ENCODE data around the gene TCF3.

TCF3 gene

GRCh38 chr19:1602091-1602707 lies 50.2 kb downstream of the TCF3 start:
- no peaks in the 10 kb centered on the region for H3K27me3 ChIP-seq (ENCODE audit: control insufficient read depth in 3 of 3, insufficient read depth in 3 of 3, low read depth in 1 of 3, low read length in 3 of 3)
- H3K9ac ChIP-seq (ENCODE audit: low read depth, low read length, poor library complexity), result no peak overlapping the region
- H3K4me2 ChIP-seq (ENCODE audit: insufficient read depth, low read length, poor library complexity, severe bottlenecking), result no peak overlapping the region
- H4K8ac ChIP-seq (ENCODE audit: low read depth, low read length), result no peak overlapping the region
- H2BK15ac ChIP-seq (ENCODE audit: low read length), result no peak overlapping the region
- H3K79me1 ChIP-seq (ENCODE audit: low read depth, low read length), result peaks cover 20% of the 10 kb centered on the region
- H3K27ac ChIP-seq (replicated peaks; ENCODE audit: low read length), result no peak overlapping the region
- H3K18ac ChIP-seq (ENCODE audit: low read length), result no peak overlapping the region
- DNase-seq (ENCODE audit: low spot score), result no peak
- no peak overlapping the region for H3K4me3 ChIP-seq (ENCODE audit: low read length in 2 of 2)
- no peak overlapping the region for H2AFZ ChIP-seq (ENCODE audit: low read length)
- no peaks in the 10 kb centered on the region for H3K9me3 ChIP-seq (replicated peaks in 1 of 2; ENCODE audit: control insufficient read depth in 2 of 2, insufficient read depth in 1 of 2, low read depth in 1 of 2, low read length in 2 of 2)
- WGBS, 2 donors (ENCODE audit: extremely low coverage in 2 of 2, insufficient read length in 2 of 2, insufficient replicate concordance in 1 of 2), result no CpG with 5 or more reads among the region's 21 CpGs
- H4K91ac ChIP-seq (ENCODE audit: low read depth, low read length, poor library complexity), result no peak overlapping the region
- H2BK120ac ChIP-seq (ENCODE audit: low read depth, low read length), result no peak overlapping the region
- H3K14ac ChIP-seq (ENCODE audit: low read length), result no peak overlapping the region
- peak overlapping the region; percentile 43 for H3K23ac ChIP-seq (ENCODE audit: low read depth, low read length, poor library complexity)
- peaks cover 9 to 10% of the 10 kb centered on the region in 2 donors for H3K4me1 ChIP-seq (ENCODE audit: control insufficient read depth in 2 of 2, insufficient read depth in 1 of 2, low read depth in 1 of 2, low read length in 2 of 2)
- H3K36me3 ChIP-seq (replicated peaks in 1 of 2; ENCODE audit: control insufficient read depth in 2 of 2, insufficient read depth in 2 of 2, low read length in 2 of 2), result peaks cover 21 to 34% of the 10 kb centered on the region in 2 donors
- H2BK12ac ChIP-seq (ENCODE audit: low read length), result no peak overlapping the region
- no peak overlapping the region for H2AK5ac ChIP-seq (ENCODE audit: low read depth, low read length)
- no peak overlapping the region for H2BK5ac ChIP-seq (ENCODE audit: low read length)
- H3K4ac ChIP-seq (ENCODE audit: low read length), result no peak overlapping the region

- H2BK12ac ChIP-seq (ENCODE audit: low read length), result no peak overlapping the region
- H3K18ac ChIP-seq (ENCODE audit: low read length), result no peak overlapping the region
- no peak overlapping the region for H2BK120ac ChIP-seq (ENCODE audit: low read depth, low read length)
- no peak overlapping the region for H3K27ac ChIP-seq (replicated peaks; ENCODE audit: low read length)
- H3K36me3 ChIP-seq (replicated peaks in 1 of 2; ENCODE audit: control insufficient read depth in 2 of 2, insufficient read depth in 2 of 2, low read length in 2 of 2), result peaks cover 21 to 40% of the 10 kb centered on the region in 2 donors
- no peaks in the 10 kb centered on the region for H3K9me3 ChIP-seq (replicated peaks in 1 of 2; ENCODE audit: control insufficient read depth in 2 of 2, insufficient read depth in 1 of 2, low read depth in 1 of 2, low read length in 2 of 2)
- no CpG with 5 or more reads among the region's 14 CpGs for WGBS, 2 donors (ENCODE audit: extremely low coverage in 2 of 2, insufficient read length in 2 of 2, insufficient replicate concordance in 1 of 2)
- no peak overlapping the region for H3K9ac ChIP-seq (ENCODE audit: low read depth, low read length, poor library complexity)
- H2BK15ac ChIP-seq (ENCODE audit: low read length), result no peak overlapping the region
- no peak overlapping the region for H4K8ac ChIP-seq (ENCODE audit: low read depth, low read length)
- no peak overlapping the region for H3K4me3 ChIP-seq (ENCODE audit: low read length in 2 of 2)
- no peak overlapping the region for H2AFZ ChIP-seq (ENCODE audit: low read length)
- no peak overlapping the region for H3K23ac ChIP-seq (ENCODE audit: low read depth, low read length, poor library complexity)
- no peak overlapping the region for H2BK5ac ChIP-seq (ENCODE audit: low read length)
- DNase-seq (ENCODE audit: low spot score), result no peak
- no peak overlapping the region for H3K4me2 ChIP-seq (ENCODE audit: insufficient read depth, low read length, poor library complexity, severe bottlenecking)
- H2AK5ac ChIP-seq (ENCODE audit: low read depth, low read length), result no peak overlapping the region
- peaks cover 20% of the 10 kb centered on the region for H3K79me1 ChIP-seq (ENCODE audit: low read depth, low read length)
- no peak overlapping the region for H3K4ac ChIP-seq (ENCODE audit: low read length)
- no peak overlapping the region for H4K91ac ChIP-seq (ENCODE audit: low read depth, low read length, poor library complexity)
- H3K14ac ChIP-seq (ENCODE audit: low read length), result no peak overlapping the region
- peaks cover 9 to 10% of the 10 kb centered on the region in 2 donors for H3K4me1 ChIP-seq (ENCODE audit: control insufficient read depth in 2 of 2, insufficient read depth in 1 of 2, low read depth in 1 of 2, low read length in 2 of 2)
- no peaks in the 10 kb centered on the region for H3K27me3 ChIP-seq (ENCODE audit: control insufficient read depth in 3 of 3, insufficient read depth in 3 of 3, low read depth in 1 of 3, low read length in 3 of 3)
These were observed 50.8 kb downstream of the TCF3 start for GRCh38 chr19:1601613-1602064.

- Histone ChIP-seq H3K27me3 (ENCODE audit: control insufficient read depth in 3 of 3, insufficient read depth in 3 of 3, low read depth in 1 of 3, low read length in 3 of 3) (no peaks in the 10 kb centered on the region), H2AFZ (ENCODE audit: low read length) (no peak overlapping the region), H2BK120ac (ENCODE audit: low read depth, low read length) (no peak overlapping the region), H3K14ac (ENCODE audit: low read length) (no peak overlapping the region), H3K4me3 (ENCODE audit: low read length in 2 of 2) (no peak overlapping the region), H3K27ac (replicated peaks; ENCODE audit: low read length) (no peak overlapping the region), H2BK15ac (ENCODE audit: low read length) (no peak overlapping the region), H3K9ac (ENCODE audit: low read depth, low read length, poor library complexity) (no peak overlapping the region), H2BK5ac (ENCODE audit: low read length) (no peak overlapping the region), H3K18ac (ENCODE audit: low read length) (no peak overlapping the region), H4K91ac (ENCODE audit: low read depth, low read length, poor library complexity) (no peak overlapping the region), H4K8ac (ENCODE audit: low read depth, low read length) (no peak overlapping the region), H3K4me1 (ENCODE audit: control insufficient read depth in 2 of 2, insufficient read depth in 1 of 2, low read depth in 1 of 2, low read length in 2 of 2) (peaks cover 4 to 7% of the 10 kb centered on the region in 2 donors), H3K79me1 (ENCODE audit: low read depth, low read length) (peaks cover 15% of the 10 kb centered on the region), H2AK5ac (ENCODE audit: low read depth, low read length) (no peak overlapping the region), H3K9me3 (replicated peaks in 1 of 2; ENCODE audit: control insufficient read depth in 2 of 2, insufficient read depth in 1 of 2, low read depth in 1 of 2, low read length in 2 of 2) (no peaks in the 10 kb centered on the region), H3K4me2 (ENCODE audit: insufficient read depth, low read length, poor library complexity, severe bottlenecking) (no peak overlapping the region), H3K23ac (ENCODE audit: low read depth, low read length, poor library complexity) (peak overlapping the region; percentile 43), H3K4ac (ENCODE audit: low read length) (no peak overlapping the region), H2BK12ac (ENCODE audit: low read length) (no peak overlapping the region), H3K36me3 (replicated peaks in 1 of 2; ENCODE audit: control insufficient read depth in 2 of 2, insufficient read depth in 2 of 2, low read length in 2 of 2) (peaks cover 23 to 51% of the 10 kb centered on the region in 2 donors)
- WGBS, 2 donors (ENCODE audit: extremely low coverage in 2 of 2, insufficient read length in 2 of 2, insufficient replicate concordance in 1 of 2), result no CpG with 5 or more reads among the region's 15 CpGs
- no peak for DNase-seq (ENCODE audit: low spot score)
These were observed 53.0 kb downstream of the TCF3 start for GRCh38 chr19:1599460-1599846.

- WGBS, 2 donors (ENCODE audit: extremely low coverage in 2 of 2, insufficient read length in 2 of 2, insufficient replicate concordance in 1 of 2), result no CpG with 5 or more reads among the region's 20 CpGs
- Histone ChIP-seq H3K9ac (ENCODE audit: low read depth, low read length, poor library complexity) (no peak overlapping the region), H3K36me3 (replicated peaks in 1 of 2; ENCODE audit: control insufficient read depth in 2 of 2, insufficient read depth in 2 of 2, low read length in 2 of 2) (peaks cover 23 to 55% of the 10 kb centered on the region in 2 donors), H3K27me3 (ENCODE audit: control insufficient read depth in 3 of 3, insufficient read depth in 3 of 3, low read depth in 1 of 3, low read length in 3 of 3) (no peaks in the 10 kb centered on the region), H4K8ac (ENCODE audit: low read depth, low read length) (no peak overlapping the region), H2BK15ac (ENCODE audit: low read length) (no peak overlapping the region), H4K91ac (ENCODE audit: low read depth, low read length, poor library complexity) (no peak overlapping the region), H2AK5ac (ENCODE audit: low read depth, low read length) (no peak overlapping the region), H3K27ac (replicated peaks; ENCODE audit: low read length) (no peak overlapping the region), H2BK5ac (ENCODE audit: low read length) (peak overlapping the region; percentile 82), H3K9me3 (replicated peaks in 1 of 2; ENCODE audit: control insufficient read depth in 2 of 2, insufficient read depth in 1 of 2, low read depth in 1 of 2, low read length in 2 of 2) (no peaks in the 10 kb centered on the region), H3K4me3 (ENCODE audit: low read length in 2 of 2) (peak overlapping the region in 1 of 2 donors; percentile 58), H3K79me1 (ENCODE audit: low read depth, low read length) (peaks cover 15% of the 10 kb centered on the region), H3K4ac (ENCODE audit: low read length) (no peak overlapping the region), H2AFZ (ENCODE audit: low read length) (no peak overlapping the region), H2BK120ac (ENCODE audit: low read depth, low read length) (no peak overlapping the region), H3K14ac (ENCODE audit: low read length) (no peak overlapping the region), H3K18ac (ENCODE audit: low read length) (no peak overlapping the region), H3K4me2 (ENCODE audit: insufficient read depth, low read length, poor library complexity, severe bottlenecking) (no peak overlapping the region), H2BK12ac (ENCODE audit: low read length) (no peak overlapping the region), H3K4me1 (ENCODE audit: control insufficient read depth in 2 of 2, insufficient read depth in 1 of 2, low read depth in 1 of 2, low read length in 2 of 2) (peaks cover 3 to 7% of the 10 kb centered on the region in 2 donors), H3K23ac (ENCODE audit: low read depth, low read length, poor library complexity) (peak overlapping the region; percentile 43)
- no peak for DNase-seq (ENCODE audit: low spot score)
These were observed 53.5 kb downstream of the TCF3 start for GRCh38 chr19:1598777-1599459.

Data from neuronal stem cell (in vitro differentiated cells).